ENCODE results near the gene PSMB10. TPM values are rescaled to one million over a fixed set of nuclear protein-coding genes. Genes with fewer than 3 reads are reported as not detected.

Gene PSMB10
- total and polyA plus RNA-seq, 2 donors (not counting 1 experiment from before 2014, with no cell fraction given): 18.1 to 66.9 TPM

DNA sequence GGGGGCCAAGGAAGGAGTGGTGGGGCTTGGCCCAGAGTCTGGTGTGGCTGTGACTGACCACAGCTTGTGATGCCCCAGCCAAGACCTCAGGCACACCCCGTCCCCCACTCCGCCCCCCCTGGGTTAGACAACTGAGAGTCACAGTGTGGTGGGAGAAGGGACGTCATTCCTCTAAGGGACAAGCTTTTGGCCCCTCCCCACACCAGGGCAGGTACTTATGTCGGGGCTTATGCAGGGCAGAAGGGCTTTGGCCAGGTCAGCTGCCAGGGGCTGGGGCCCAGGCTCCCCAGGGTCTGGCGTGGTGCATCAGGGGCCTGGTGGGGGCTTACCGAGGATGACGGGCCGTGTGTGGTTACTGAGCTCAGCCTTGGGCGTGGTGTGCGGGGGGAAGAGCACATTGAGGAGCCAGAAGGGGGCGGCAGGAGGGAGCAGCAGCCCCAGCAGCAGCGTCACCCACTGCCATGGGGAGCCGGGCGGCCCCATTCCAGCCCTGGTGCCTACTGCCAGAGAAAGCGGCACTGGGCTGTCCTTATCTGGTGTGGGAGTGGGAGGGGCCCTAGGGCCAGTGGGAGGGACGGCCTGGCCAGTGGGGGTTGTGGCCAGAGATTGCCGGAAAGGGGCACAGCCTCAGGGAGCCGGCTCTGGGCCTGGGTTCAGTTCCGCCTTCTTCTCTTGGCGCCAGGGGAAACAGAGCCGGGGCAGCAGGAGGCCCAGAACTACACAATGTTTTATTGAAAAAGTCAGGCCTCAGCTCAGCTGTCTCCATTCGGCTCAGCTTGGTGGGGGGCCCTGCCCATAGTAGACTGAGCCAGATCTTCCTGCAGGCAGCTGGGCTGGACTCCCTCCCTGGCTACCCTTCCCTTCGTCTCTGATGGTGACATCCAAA lies 7.2 kb upstream of the PSMB10 start, which contains the start of gene LCAT:
LCAT (minus strand) TSS at position 502 of the 886 bp plus-strand sequence; CDS start at position 483, 19 bp downstream.
- Histone ChIP-seq H3K36me3 (ENCODE audit: control insufficient read depth, insufficient read depth, low read length) (peaks cover 75% of the 10 kb centered on the region), H3K9ac (ENCODE audit: insufficient read depth, low read length) (no peak within 1 kb of the TSS), H3K27ac (ENCODE audit: insufficient read depth, low read length) (peak within 1 kb of the TSS; percentile 63), H3K4me3 (replicated peaks in 1 of 4; ENCODE audit: control extremely low read depth in 1 of 4, insufficient read depth in 1 of 4, low read depth in 3 of 4, low read length in 4 of 4) (no peak within 1 kb of the TSS), H3K4me1 (ENCODE audit: control insufficient read depth, extremely low read depth, insufficient read depth, low read length) (peaks cover 9% of the 10 kb centered on the region), H2AFZ (ENCODE audit: low read length) (no peak within 1 kb of the TSS), H4K20me1 (ENCODE audit: control insufficient read depth, extremely low read depth, insufficient read depth, low read length) (no peaks in the 10 kb centered on the region), H3K27me3 (ENCODE audit: control insufficient read depth, insufficient read depth, low read length) (no peaks in the 10 kb centered on the region), H3K4me2 (ENCODE audit: extremely low read depth, insufficient read depth, low read length) (peak within 1 kb of the TSS; percentile 13), H3K9me3 (ENCODE audit: control insufficient read depth, insufficient read depth, low read depth, low read length) (no peaks in the 10 kb centered on the region), H3K79me2 (ENCODE audit: control insufficient read depth, insufficient read depth, low read length) (peaks cover 2% of the 10 kb centered on the region)
- peak; percentile 36 to 56 for DNase-seq (ENCODE audit: low read depth in 2 of 2)
- TF ChIP-seq EZH2 (IDR thresholded peaks at IDR 0.05; ENCODE audit: low read length, missing control alignments): no peak
- TF ChIP-seq, protein P1, sequence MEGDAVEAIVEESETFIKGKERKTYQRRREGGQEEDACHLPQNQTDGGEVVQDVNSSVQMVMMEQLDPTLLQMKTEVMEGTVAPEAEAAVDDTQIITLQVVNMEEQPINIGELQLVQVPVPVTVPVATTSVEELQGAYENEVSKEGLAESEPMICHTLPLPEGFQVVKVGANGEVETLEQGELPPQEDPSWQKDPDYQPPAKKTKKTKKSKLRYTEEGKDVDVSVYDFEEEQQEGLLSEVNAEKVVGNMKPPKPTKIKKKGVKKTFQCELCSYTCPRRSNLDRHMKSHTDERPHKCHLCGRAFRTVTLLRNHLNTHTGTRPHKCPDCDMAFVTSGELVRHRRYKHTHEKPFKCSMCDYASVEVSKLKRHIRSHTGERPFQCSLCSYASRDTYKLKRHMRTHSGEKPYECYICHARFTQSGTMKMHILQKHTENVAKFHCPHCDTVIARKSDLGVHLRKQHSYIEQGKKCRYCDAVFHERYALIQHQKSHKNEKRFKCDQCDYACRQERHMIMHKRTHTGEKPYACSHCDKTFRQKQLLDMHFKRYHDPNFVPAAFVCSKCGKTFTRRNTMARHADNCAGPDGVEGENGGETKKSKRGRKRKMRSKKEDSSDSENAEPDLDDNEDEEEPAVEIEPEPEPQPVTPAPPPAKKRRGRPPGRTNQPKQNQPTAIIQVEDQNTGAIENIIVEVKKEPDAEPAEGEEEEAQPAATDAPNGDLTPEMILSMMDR (conservative IDR thresholded peaks at IDR 0.05 in 1 of 2, IDR thresholded peaks at IDR 0.05 in 1 of 2; ENCODE audit: low read depth in 1 of 2, low read length in 2 of 2): no peak

DNA sequence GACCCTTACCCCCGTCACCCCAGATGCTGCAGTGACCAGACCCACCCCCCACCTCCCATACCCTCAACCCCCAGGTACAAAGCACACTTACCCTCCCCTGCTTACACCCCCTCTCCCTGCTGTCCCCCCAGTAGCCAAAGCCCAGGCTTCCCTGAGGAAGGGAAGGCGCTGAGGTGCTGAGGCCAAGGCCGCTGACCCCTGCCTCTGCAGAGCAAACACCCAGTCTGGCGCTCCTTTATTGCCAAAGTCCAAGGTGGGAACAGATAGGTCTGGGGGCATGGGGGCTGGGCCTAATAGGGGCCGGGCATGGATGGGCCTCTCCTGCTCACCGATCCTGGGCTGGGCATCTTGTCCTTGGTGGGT lies 6.6 kb upstream of the PSMB10 start:
- H4K20me1 ChIP-seq (ENCODE audit: control insufficient read depth, extremely low read depth, insufficient read depth, low read length): no peaks in the 10 kb centered on the region
- peaks cover 2% of the 10 kb centered on the region for H3K79me2 ChIP-seq (ENCODE audit: control insufficient read depth, insufficient read depth, low read length)
- no peak overlapping the region for H3K4me3 ChIP-seq (replicated peaks in 1 of 4; ENCODE audit: control extremely low read depth in 1 of 4, insufficient read depth in 1 of 4, low read depth in 3 of 4, low read length in 4 of 4)
- no peak overlapping the region for H3K4me2 ChIP-seq (ENCODE audit: extremely low read depth, insufficient read depth, low read length)
- H3K27ac ChIP-seq (ENCODE audit: insufficient read depth, low read length): peak overlapping the region; percentile 63
- H3K4me1 ChIP-seq (ENCODE audit: control insufficient read depth, extremely low read depth, insufficient read depth, low read length): peaks cover 9% of the 10 kb centered on the region
- H3K9me3 ChIP-seq (ENCODE audit: control insufficient read depth, insufficient read depth, low read depth, low read length): no peaks in the 10 kb centered on the region
- no peak for DNase-seq (ENCODE audit: low read depth in 2 of 2)
- peaks cover 68% of the 10 kb centered on the region for H3K36me3 ChIP-seq (ENCODE audit: control insufficient read depth, insufficient read depth, low read length)
- H3K27me3 ChIP-seq (ENCODE audit: control insufficient read depth, insufficient read depth, low read length): no peaks in the 10 kb centered on the region
- no peak overlapping the region for H3K9ac ChIP-seq (ENCODE audit: insufficient read depth, low read length)
- TF ChIP-seq EZH2 (IDR thresholded peaks at IDR 0.05; ENCODE audit: low read length, missing control alignments): no peak
- TF ChIP-seq, protein P1 (conservative IDR thresholded peaks at IDR 0.05 in 1 of 2, IDR thresholded peaks at IDR 0.05 in 1 of 2; ENCODE audit: low read depth in 1 of 2, low read length in 2 of 2): no peak
- no peak overlapping the region for H2AFZ ChIP-seq (ENCODE audit: low read length)

DNA sequence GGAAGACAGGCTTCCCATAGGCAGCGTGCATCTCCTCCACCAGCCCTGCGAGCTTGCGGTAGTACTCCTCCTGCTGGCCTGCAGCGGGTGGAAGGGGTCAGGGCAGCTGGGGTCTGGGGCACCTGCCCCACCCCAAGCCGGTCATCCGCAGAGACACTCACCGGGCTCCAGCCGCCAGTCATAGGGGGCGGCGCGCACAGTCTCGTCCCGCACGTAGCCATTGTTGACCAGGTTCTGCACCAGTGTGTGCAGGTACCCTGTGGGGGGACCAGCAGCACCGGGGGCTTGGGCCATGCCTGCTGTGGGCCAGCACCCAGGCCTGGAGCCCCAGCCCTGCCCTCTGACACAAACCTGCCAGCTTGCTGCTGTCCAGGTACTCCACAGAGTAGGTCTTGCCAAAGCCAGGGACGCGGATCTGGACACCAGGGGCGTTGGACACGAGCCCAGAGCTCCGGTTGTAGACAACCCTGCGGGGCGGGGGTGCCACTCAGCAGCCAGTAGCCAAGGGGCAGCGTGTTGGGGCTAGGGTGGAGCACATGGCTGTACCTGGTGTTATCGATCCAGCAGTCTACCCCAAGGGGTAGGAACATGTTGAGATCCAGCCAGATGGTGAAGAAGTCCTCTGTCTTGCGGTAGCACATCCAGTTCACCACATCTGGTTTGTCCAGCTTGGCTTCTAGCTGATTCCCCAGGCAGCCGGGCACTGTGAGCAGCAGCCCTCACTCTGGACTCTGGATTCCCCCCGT lies 6.0 kb upstream of the PSMB10 start:
- no peaks in the 10 kb centered on the region for H3K27me3 ChIP-seq (ENCODE audit: control insufficient read depth, insufficient read depth, low read length)
- no peak overlapping the region for H2AFZ ChIP-seq (ENCODE audit: low read length)
- peaks cover 64% of the 10 kb centered on the region for H3K36me3 ChIP-seq (ENCODE audit: control insufficient read depth, insufficient read depth, low read length)
- no peak overlapping the region for H3K4me2 ChIP-seq (ENCODE audit: extremely low read depth, insufficient read depth, low read length)
- no peak overlapping the region for H3K27ac ChIP-seq (ENCODE audit: insufficient read depth, low read length)
- no peak overlapping the region for H3K4me3 ChIP-seq (replicated peaks in 1 of 4; ENCODE audit: control extremely low read depth in 1 of 4, insufficient read depth in 1 of 4, low read depth in 3 of 4, low read length in 4 of 4)
- no peak for DNase-seq (ENCODE audit: low read depth in 2 of 2)
- H3K4me1 ChIP-seq (ENCODE audit: control insufficient read depth, extremely low read depth, insufficient read depth, low read length): peaks cover 9% of the 10 kb centered on the region
- no peaks in the 10 kb centered on the region for H4K20me1 ChIP-seq (ENCODE audit: control insufficient read depth, extremely low read depth, insufficient read depth, low read length)
- TF ChIP-seq, protein P1 (conservative IDR thresholded peaks at IDR 0.05 in 1 of 2, IDR thresholded peaks at IDR 0.05 in 1 of 2; ENCODE audit: low read depth in 1 of 2, low read length in 2 of 2): no peak
- no peak for TF ChIP-seq EZH2 (IDR thresholded peaks at IDR 0.05; ENCODE audit: low read length, missing control alignments)
- H3K9ac ChIP-seq (ENCODE audit: insufficient read depth, low read length): no peak overlapping the region
- no peaks in the 10 kb centered on the region for H3K9me3 ChIP-seq (ENCODE audit: control insufficient read depth, insufficient read depth, low read depth, low read length)
- peaks cover 2% of the 10 kb centered on the region for H3K79me2 ChIP-seq (ENCODE audit: control insufficient read depth, insufficient read depth, low read length)

All from fibroblast of lung (primary cell).